Hepatocyte (in vitro differentiated cells): ENCODE results near the gene ARID5A.

ENCODE experiments used
- EZH2 ChIP-seq: fragments of 200-600 bp; sonication (generic); IDR thresholded peaks from 2 replicates; pipeline ENCODE4 v1.6.1; 2016; ENCODE audit warnings: antibody characterized with exemption, mild to moderate bottlenecking, borderline replicate concordance
- EZH2phosphoT487 ChIP-seq: fragments of 200-600 bp; sonication (generic); IDR thresholded peaks from one replicate; pipeline ENCODE4 v1.6.1; 2018; ENCODE audit warnings: antibody characterized with exemption, mild to moderate bottlenecking, low read depth, moderate library complexity; ENCODE audit not compliant: unreplicated experiment, severe bottlenecking
- TF ChIP-seq, protein P1 (sequence below): fragments of 200-600 bp; sonication (generic); IDR thresholded peaks from 2 replicates; pipeline ENCODE4 v1.5.1; 2016; ENCODE audit warnings: antibody characterized with exemption, mild to moderate bottlenecking; ENCODE audit not compliant: poor library complexity

GRCh38 chr2:96501886-96502810 is 34.4 kb upstream of the ARID5A start:
- TF ChIP-seq, protein P1, sequence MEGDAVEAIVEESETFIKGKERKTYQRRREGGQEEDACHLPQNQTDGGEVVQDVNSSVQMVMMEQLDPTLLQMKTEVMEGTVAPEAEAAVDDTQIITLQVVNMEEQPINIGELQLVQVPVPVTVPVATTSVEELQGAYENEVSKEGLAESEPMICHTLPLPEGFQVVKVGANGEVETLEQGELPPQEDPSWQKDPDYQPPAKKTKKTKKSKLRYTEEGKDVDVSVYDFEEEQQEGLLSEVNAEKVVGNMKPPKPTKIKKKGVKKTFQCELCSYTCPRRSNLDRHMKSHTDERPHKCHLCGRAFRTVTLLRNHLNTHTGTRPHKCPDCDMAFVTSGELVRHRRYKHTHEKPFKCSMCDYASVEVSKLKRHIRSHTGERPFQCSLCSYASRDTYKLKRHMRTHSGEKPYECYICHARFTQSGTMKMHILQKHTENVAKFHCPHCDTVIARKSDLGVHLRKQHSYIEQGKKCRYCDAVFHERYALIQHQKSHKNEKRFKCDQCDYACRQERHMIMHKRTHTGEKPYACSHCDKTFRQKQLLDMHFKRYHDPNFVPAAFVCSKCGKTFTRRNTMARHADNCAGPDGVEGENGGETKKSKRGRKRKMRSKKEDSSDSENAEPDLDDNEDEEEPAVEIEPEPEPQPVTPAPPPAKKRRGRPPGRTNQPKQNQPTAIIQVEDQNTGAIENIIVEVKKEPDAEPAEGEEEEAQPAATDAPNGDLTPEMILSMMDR = no peak
- no peak for TF ChIP-seq EZH2phosphoT487
- TF ChIP-seq EZH2 = no peak
